ENCODE measurements around the gene PANK1.

Gene PANK1

DNA sequence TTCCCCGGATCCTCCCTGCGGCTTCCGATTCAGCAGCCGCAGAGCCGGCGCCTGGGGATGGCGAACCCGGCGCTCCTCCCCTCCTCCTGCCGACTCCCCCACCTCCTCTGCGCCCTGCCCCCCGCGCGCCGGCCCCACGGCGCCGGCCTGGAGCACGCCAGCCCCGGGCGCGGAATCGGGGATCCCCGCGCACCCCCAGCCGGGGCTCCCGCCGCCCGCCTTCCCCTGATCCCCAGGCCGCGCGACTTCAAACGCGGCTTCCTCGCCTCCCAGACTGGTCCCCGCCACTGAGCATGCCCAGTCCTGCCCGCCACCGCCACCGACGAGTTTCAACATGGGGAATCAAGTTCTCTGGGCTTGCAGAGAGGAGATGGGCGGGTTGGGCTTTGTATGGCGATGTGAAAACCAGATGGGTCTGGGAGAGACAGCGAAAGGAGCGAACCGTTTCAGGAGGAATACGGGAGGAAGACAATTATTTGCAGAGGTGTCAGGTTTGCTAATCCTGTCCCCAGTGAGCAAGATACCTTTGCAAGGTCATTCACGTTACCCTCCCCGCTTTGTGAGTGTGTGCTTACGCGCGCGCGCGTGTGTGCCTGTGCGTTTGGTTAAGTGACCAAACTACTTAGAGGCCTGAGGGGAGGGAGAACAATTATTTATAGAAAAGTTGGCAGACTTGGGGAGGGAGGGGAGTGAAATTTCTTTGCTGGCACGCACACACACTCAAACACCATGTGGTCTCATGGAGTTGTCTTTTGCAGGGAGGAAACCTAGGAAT is at the start of gene PANK1:
PANK1 (minus strand) TSS at position 276 of the 775 bp plus-strand sequence. CDS start 351 bp downstream, outside the sequence.
- DNase-seq (ENCODE audit: low read depth in 2 of 2), result peak; percentile 60 to 77

DNA sequence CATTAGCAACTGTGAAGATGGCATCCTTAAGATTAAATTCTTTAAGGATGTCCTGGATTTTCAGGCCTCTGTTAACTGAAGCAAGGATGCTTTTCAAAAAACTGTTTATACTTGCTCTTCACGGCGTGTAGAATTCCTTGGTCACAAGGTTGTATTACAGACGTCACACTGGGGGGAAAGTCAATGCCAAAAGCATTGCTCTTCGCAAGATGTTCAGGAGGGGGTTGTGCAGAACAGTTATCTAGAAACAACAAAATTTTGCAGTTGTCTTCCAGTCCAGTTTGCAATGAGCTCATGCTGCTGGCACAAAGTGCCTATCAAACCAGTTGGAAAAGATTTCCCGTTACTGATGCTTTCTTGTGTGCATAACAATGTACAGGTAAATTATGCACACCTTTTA is 48.1 kb upstream of the PANK1 start:
- no peak for DNase-seq (ENCODE audit: low read depth in 2 of 2)

GRCh38 chr10:89692416-89692815 is 47.4 kb upstream of the PANK1 start:
- no peak for DNase-seq (ENCODE audit: low read depth in 2 of 2)

DNA sequence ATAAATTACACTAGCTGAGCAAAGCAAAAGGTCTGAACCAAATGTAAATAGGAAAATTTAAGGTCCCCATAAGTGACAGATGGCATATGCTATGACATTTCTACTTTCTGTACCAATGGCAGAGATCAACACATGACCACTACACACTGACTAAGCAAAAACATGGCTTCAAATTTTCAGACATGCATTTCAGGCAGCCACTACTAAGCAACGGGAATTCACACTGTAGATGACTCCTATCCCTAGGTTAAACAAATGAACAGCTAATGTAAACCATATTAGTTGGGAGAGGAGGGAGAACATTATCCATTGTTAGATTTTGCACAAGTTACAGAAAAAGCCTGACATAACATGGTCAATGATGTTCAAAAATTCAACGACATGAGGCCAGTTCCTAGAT is 45.0 kb upstream of the PANK1 start:
- no peak for DNase-seq (ENCODE audit: low read depth in 2 of 2)

- no peak for DNase-seq (ENCODE audit: low read depth in 2 of 2)
Observed at GRCh38 chr10:89685936-89686335, 40.9 kb upstream of the PANK1 start.

- DNase-seq (ENCODE audit: low read depth in 2 of 2), result no peak
Observed at GRCh38 chr10:89684604-89685003, 39.6 kb upstream of the PANK1 start.

- DNase-seq (ENCODE audit: low read depth in 2 of 2), result no peak
Observed at GRCh38 chr10:89683883-89684282, 38.8 kb upstream of the PANK1 start.

DNA sequence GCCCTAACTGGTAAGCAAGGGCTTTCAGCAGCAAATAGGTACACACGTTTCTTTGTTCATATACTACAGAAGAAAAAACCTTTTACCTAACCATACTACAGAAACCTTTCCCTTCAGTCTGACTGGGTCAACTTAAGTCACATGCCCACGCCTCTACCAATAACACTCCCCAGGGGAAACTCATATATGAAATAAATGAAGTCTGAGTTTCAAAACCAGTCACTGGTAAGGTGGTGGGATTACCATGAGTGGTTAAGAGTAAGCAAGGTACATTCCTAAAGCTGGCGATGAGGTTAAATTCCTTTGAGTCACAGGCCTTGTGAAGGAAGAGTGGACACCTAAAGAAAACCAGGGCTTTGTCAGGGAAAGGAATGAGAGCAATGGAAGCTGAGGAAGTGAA is 34.9 kb upstream of the PANK1 start:
- no peak for DNase-seq (ENCODE audit: low read depth in 2 of 2)

- no peak for DNase-seq (ENCODE audit: low read depth in 2 of 2)
Observed at GRCh38 chr10:89677341-89677740, 32.3 kb upstream of the PANK1 start.

DNA sequence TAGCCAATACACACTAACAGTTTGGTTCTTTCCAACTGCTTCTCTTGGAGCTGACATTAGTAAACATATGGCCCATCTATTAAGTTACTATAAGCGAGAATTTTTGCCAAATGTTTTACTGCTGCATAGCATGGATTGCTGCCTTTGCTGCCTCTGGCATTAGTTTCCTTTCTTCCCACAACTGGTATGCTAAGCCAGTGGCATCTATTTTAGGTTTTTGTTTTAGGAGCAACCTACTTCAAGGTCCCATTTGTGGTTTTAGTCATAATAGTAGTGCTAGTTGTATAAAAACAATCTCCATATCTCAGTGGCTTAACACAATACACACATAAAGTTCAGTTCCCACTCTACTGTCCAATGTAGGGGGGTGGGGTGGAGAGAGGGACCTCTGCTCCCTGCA is 25.9 kb upstream of the PANK1 start:
- no peak for DNase-seq (ENCODE audit: low read depth in 2 of 2)

DNA sequence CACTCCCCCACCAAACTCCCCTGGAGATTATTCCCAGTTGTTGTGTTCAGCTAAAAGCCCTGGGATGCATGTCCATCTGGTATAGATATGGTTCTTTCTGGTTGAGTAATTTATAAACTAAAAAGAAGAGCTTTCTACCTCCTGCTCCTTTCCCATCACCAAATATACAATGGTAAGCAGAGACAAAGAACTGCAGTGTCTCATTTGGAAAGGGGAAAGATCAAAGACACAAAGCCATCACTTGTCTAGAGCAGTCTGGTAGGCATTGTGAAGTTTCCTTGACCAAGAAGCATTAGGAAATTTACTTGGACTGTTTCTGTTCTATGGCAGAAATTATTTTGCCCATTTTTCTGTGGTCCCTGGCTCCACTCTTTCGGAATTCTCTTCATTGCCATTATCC is 24.9 kb upstream of the PANK1 start:
- no peak for DNase-seq (ENCODE audit: low read depth in 2 of 2)

- DNase-seq (ENCODE audit: low read depth in 2 of 2), result no peak
Observed at GRCh38 chr10:89668386-89669071, 23.5 kb upstream of the PANK1 start.

- no peak for DNase-seq (ENCODE audit: low read depth in 2 of 2)
Observed at GRCh38 chr10:89666138-89666537, 21.1 kb upstream of the PANK1 start.

DNA sequence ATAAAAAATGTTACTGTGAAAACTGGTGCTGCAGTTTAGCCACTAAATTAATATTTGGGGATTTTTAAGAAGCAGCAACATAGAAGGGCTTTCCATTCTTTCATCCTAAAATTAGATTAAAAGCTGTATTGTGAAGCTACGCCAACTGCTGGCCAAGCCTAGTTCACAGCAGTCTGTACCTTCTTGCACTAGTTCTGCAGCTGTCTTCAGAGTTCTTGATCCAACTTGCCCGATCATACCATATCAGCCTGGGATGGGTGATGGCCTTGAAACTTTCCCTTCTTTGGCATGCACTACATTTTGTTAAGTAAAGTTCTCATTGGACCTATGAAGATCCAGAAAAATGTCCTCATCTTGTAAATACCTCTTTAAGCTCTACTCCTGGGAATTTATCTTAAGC is 20.3 kb upstream of the PANK1 start:
- no peak for DNase-seq (ENCODE audit: low read depth in 2 of 2)

GRCh38 chr10:89664203-89664602 is 19.2 kb upstream of the PANK1 start:
- DNase-seq (ENCODE audit: low read depth in 2 of 2), result no peak

DNA sequence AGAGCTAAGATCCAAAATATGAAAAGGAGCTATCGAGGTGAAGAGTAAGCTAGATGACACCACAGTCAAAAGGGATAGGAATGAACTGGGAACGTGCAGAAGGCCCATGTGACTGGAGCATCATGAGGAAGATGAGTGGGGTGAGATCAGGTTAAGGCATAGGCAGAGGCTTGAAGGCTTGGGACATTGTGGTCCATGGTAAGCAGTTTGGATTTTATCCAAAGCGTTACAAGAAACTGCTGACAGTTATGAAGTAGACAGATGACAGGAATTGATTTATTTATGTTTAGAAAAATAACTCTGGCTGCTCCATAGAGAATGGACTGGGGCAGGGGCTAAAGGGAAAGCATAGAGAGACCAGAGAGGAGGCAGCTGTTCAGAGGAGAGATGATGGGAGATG is 18.1 kb upstream of the PANK1 start:
- no peak for DNase-seq (ENCODE audit: low read depth in 2 of 2)

DNA sequence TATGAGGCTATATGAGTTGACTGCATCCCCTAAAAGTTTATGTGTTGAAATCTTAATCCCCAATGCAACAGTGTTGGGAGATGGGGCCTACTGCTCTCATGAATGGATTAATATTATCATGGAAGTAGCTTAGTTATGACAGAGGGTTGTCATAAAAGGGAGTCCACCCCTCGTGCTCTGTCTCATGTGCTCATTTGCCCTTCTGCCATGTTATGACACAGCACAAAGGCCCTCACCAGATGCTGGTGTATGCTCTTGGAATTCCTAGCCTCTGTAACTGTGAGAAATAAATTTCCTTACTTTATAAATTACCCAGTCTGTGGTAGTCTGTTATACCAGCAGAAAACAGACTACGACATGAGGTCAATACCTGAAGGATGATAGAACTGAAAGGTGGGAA is 17.6 kb upstream of the PANK1 start:
- DNase-seq (ENCODE audit: low read depth in 2 of 2), result no peak

DNA sequence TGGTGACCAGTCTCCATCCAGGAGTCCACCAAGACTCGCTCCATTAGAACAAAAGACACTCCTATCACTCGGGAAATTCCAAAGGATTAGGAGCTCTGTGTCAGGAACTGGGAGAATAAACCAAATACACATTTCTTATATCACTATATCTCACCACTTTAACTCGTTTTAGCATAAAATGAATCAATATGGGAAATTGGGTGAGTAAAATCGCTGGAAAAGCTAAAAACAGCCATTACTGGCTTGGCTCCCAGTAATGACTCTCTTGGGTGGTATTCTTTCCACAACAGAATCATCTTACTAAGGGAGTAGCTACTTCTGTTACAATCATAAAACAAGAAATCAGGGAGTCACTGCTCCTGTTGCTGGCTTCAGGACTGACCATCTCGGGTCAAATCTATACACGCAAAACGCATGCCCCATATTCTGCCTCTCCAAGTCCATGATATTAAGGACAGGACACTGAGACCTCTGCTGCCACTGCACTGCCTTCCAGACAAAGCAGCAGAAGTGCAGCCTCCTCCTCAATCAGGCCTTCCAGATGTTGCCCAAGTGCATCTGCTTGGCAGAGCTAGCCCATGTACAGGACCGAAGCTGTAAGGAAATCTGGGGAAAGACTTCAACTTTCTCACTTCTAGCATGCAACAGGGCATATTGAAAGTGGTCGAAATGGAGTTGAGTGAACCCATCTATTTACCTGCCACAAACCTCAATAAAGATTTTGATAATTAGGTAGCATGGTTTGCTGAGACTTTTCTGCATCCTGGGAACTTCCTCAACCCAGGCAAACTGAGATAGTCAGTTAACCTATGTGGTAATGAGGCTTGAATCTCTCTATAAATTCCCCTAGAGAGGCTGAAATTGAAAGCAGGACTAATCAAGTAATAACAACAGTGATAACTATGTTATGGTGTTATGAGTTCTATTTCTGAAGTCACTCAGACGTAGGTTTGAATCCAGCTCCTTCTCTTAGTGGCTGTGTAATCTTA is 14.4 kb upstream of the PANK1 start:
- no peak for DNase-seq (ENCODE audit: low read depth in 2 of 2)

GRCh38 chr10:89657302-89657701 is 12.3 kb upstream of the PANK1 start:
- no peak for DNase-seq (ENCODE audit: low read depth in 2 of 2)

GRCh38 chr10:89655722-89656121 is 10.7 kb upstream of the PANK1 start:
- DNase-seq (ENCODE audit: low read depth in 2 of 2), result no peak

- DNase-seq (ENCODE audit: low read depth in 2 of 2), result no peak
Observed at GRCh38 chr10:89653410-89653869, 8.4 kb upstream of the PANK1 start.

GRCh38 chr10:89652806-89653370 is 7.8 kb upstream of the PANK1 start:
- DNase-seq (ENCODE audit: low read depth in 2 of 2), result no peak
